HL-60 (cell line): Measurements from ENCODE around the gene RNASE1.

Experiments used
- GABPA ChIP-seq: IDR thresholded peaks from 2 replicates; pipeline ENCODE4 v1.6.1; 2012; ENCODE audit warnings: low read depth
- POLR2AphosphoS5 ChIP-seq: IDR thresholded peaks from 2 replicates; pipeline ENCODE4 v1.6.1; 2012; ENCODE audit warnings: low read depth
- SPI1 ChIP-seq: IDR thresholded peaks from 2 replicates; pipeline ENCODE4 v1.6.1; 2012; ENCODE audit warnings: low read depth, mild to moderate bottlenecking, borderline replicate concordance
- TF ChIP-seq, protein P1 (sequence below): IDR thresholded peaks from one replicate; pipeline ENCODE4 v1.5.1; 2011; ENCODE audit warnings: low read length, control low read depth, inconsistent platforms; ENCODE audit not compliant: insufficient read depth
- TF ChIP-seq, protein P2 (sequence below): IDR thresholded peaks from 2 replicates; pipeline ENCODE4 v1.6.1; 2012; ENCODE audit warnings: low read depth; ENCODE audit not compliant: insufficient replicate concordance

- TF ChIP-seq, protein P1, sequence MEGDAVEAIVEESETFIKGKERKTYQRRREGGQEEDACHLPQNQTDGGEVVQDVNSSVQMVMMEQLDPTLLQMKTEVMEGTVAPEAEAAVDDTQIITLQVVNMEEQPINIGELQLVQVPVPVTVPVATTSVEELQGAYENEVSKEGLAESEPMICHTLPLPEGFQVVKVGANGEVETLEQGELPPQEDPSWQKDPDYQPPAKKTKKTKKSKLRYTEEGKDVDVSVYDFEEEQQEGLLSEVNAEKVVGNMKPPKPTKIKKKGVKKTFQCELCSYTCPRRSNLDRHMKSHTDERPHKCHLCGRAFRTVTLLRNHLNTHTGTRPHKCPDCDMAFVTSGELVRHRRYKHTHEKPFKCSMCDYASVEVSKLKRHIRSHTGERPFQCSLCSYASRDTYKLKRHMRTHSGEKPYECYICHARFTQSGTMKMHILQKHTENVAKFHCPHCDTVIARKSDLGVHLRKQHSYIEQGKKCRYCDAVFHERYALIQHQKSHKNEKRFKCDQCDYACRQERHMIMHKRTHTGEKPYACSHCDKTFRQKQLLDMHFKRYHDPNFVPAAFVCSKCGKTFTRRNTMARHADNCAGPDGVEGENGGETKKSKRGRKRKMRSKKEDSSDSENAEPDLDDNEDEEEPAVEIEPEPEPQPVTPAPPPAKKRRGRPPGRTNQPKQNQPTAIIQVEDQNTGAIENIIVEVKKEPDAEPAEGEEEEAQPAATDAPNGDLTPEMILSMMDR, result no peak
- TF ChIP-seq POLR2AphosphoS5 (no peak), GABPA (no peak), SPI1 (no peak)
- TF ChIP-seq, protein P2, sequence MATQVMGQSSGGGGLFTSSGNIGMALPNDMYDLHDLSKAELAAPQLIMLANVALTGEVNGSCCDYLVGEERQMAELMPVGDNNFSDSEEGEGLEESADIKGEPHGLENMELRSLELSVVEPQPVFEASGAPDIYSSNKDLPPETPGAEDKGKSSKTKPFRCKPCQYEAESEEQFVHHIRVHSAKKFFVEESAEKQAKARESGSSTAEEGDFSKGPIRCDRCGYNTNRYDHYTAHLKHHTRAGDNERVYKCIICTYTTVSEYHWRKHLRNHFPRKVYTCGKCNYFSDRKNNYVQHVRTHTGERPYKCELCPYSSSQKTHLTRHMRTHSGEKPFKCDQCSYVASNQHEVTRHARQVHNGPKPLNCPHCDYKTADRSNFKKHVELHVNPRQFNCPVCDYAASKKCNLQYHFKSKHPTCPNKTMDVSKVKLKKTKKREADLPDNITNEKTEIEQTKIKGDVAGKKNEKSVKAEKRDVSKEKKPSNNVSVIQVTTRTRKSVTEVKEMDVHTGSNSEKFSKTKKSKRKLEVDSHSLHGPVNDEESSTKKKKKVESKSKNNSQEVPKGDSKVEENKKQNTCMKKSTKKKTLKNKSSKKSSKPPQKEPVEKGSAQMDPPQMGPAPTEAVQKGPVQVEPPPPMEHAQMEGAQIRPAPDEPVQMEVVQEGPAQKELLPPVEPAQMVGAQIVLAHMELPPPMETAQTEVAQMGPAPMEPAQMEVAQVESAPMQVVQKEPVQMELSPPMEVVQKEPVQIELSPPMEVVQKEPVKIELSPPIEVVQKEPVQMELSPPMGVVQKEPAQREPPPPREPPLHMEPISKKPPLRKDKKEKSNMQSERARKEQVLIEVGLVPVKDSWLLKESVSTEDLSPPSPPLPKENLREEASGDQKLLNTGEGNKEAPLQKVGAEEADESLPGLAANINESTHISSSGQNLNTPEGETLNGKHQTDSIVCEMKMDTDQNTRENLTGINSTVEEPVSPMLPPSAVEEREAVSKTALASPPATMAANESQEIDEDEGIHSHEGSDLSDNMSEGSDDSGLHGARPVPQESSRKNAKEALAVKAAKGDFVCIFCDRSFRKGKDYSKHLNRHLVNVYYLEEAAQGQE, result no peak
These were observed 2.8 kb upstream of the RNASE1 start for GRCh38 chr14:20805485-20805884.
